Hematopoietic multipotent progenitor cell treated with erythropoietin and hydrocortisone succinate and interleukin-3 and kit ligand, for 8 days (in vitro differentiated cells): ENCODE data around the gene NSL1.
"Not testable (repeated sequence)": the region's sequence is repeated elsewhere in the genome, so short reads cannot be mapped to it uniquely, and the experiment has no call there.

Source experiments
- DNase-seq: peaks from one replicate; pipeline ENCODE4 v3.0.0-alpha.2; 2015

NSL1 gene

GRCh38 chr1:212746546-212746945, 45.0 kb downstream of the NSL1 start:
- no peak for DNase-seq

- DNase-seq = no peak
Observed at GRCh38 chr1:212745303-212745702, 46.3 kb downstream of the NSL1 start.

- DNase-seq = no peak
Observed at GRCh38 chr1:212743901-212744475, 47.6 kb downstream of the NSL1 start.

- no peak for DNase-seq
Observed at GRCh38 chr1:212738330-212738729, 53.2 kb downstream of the NSL1 start.

- peak; percentile 61 for DNase-seq
Observed at GRCh38 chr1:212737559-212737958, 54.0 kb downstream of the NSL1 start.

- DNase-seq = no peak
Observed at GRCh38 chr1:212733109-212733508, 58.5 kb downstream of the NSL1 start.

GRCh38 chr1:212731630-212732029, 59.9 kb downstream of the NSL1 start:
- DNase-seq = no peak

- no peak for DNase-seq
Observed at GRCh38 chr1:212728606-212729005, 63.0 kb downstream of the NSL1 start.

GRCh38 chr1:212727386-212728181, 64.0 kb downstream of the NSL1 start:
- DNase-seq = no peak

GRCh38 chr1:212724679-212725078, 66.9 kb downstream of the NSL1 start:
- DNase-seq = not testable (repeated sequence)

GRCh38 chr1:212722270-212722957, 69.2 kb downstream of the NSL1 start:
- DNase-seq = no peak

- DNase-seq = no peak
Observed at GRCh38 chr1:212721388-212722247, 70.0 kb downstream of the NSL1 start.

- no peak for DNase-seq
Observed at GRCh38 chr1:212719633-212720032, 71.9 kb downstream of the NSL1 start.

- peak; percentile 10 for DNase-seq
Observed at GRCh38 chr1:212718499-212718898, 73.1 kb downstream of the NSL1 start.

- DNase-seq = no peak
Observed at GRCh38 chr1:212716161-212716560, 75.4 kb downstream of the NSL1 start.

- DNase-seq = no peak
Observed at GRCh38 chr1:212713465-212714136, 78.0 kb downstream of the NSL1 start.

- no peak for DNase-seq
Observed at GRCh38 chr1:212712451-212713303, 78.9 kb downstream of the NSL1 start.

GRCh38 chr1:212711974-212712373, 79.6 kb downstream of the NSL1 start:
- DNase-seq = not testable (repeated sequence)

- DNase-seq = no peak
Observed at GRCh38 chr1:212710566-212710965, 81.0 kb downstream of the NSL1 start.

- no peak for DNase-seq
Observed at GRCh38 chr1:212703991-212704564, 87.5 kb downstream of the NSL1 start.

- no peak for DNase-seq
Observed at GRCh38 chr1:212702672-212703071, 88.9 kb downstream of the NSL1 start.
